A673 (cell line): Measurements from ENCODE around the gene CHMP3. TPM values are rescaled to one million over a fixed set of nuclear protein-coding genes. Genes with fewer than 3 reads are reported as not detected.

Experiments
- BruUV-seq: library from RNA; stranded (reverse); fragments of 400-500 nt; replicated peaks from 2 replicates; lab custom pipeline; 2021; lab: Mats Ljungman, UMichigan
- CTCF ChIA-PET: fragments of 300-600 bp; sonication (Branson Sonifier 250); formaldehyde crosslinking; loops from one replicate; lab custom pipeline; 2022; ENCODE audit warnings: antibody characterized with exemption; lab: Charles Lee
- POLR2A ChIA-PET: fragments of 300-600 bp; sonication (Branson Sonifier 250); formaldehyde crosslinking; loops from one replicate; lab custom pipeline; 2022; ENCODE audit warnings: antibody characterized with exemption; ENCODE audit not compliant: low non-redundant PET; lab: Charles Lee
- DNase-seq: peaks from one replicate; pipeline ENCODE4 v3.0.0-alpha.2; 2015; ENCODE audit warnings: low spot score
- H3K27ac ChIP-seq: fragments of 200-600 bp; sonication (generic); 2 replicates; pipeline ENCODE4 v1.5.1; 2016; ENCODE audit warnings: mixed run types, low read depth, mild to moderate bottlenecking, mixed read lengths, antibody characterized with exemption, low read length; ENCODE audit not compliant: poor library complexity, severe bottlenecking
- H3K27me3 ChIP-seq: fragments of 200-600 bp; sonication (generic); replicated peaks from 2 replicates; pipeline ENCODE4 v1.6.1; 2017; ENCODE audit warnings: mixed run types, low read depth, mild to moderate bottlenecking, mixed read lengths, antibody characterized with exemption, low read length; ENCODE audit not compliant: insufficient read depth, poor library complexity
- H3K36me3 ChIP-seq: fragments of 200-600 bp; sonication (generic); 2 replicates; pipeline ENCODE4 v1.6.1; 2016; ENCODE audit warnings: mixed run types, mild to moderate bottlenecking, mixed read lengths, antibody characterized with exemption, low read length; ENCODE audit not compliant: insufficient read depth, poor library complexity, severe bottlenecking
- H3K4me1 ChIP-seq: fragments of 200-600 bp; sonication (generic); 2 replicates; pipeline ENCODE4 v1.6.1; 2017; ENCODE audit warnings: mixed run types, mild to moderate bottlenecking, mixed read lengths, antibody characterized with exemption, low read length; ENCODE audit not compliant: insufficient read depth, poor library complexity, severe bottlenecking
- H3K4me3 ChIP-seq: fragments of 200-600 bp; sonication (generic); 2 replicates; pipeline ENCODE4 v1.5.1; 2016; ENCODE audit warnings: low read depth, mixed run types, mild to moderate bottlenecking, mixed read lengths, low read length; ENCODE audit not compliant: poor library complexity, severe bottlenecking
- H3K9me3 ChIP-seq: fragments of 200-600 bp; sonication (generic); 2 replicates; pipeline ENCODE4 v1.6.1; 2016; ENCODE audit warnings: mixed run types, low read depth, mild to moderate bottlenecking, mixed read lengths, antibody characterized with exemption, low read length; ENCODE audit not compliant: poor library complexity, severe bottlenecking
- EZH2 ChIP-seq: fragments of 200-600 bp; sonication (generic); IDR thresholded peaks from 2 replicates; pipeline ENCODE4 v1.6.1; 2017; ENCODE audit warnings: borderline replicate concordance, low read depth, mild to moderate bottlenecking, mixed read lengths, antibody characterized with exemption, low read length; ENCODE audit not compliant: poor library complexity, severe bottlenecking
- intact Hi-C: fragments of 100-400 bp; cut with micrococcal nuclease; formaldehyde crosslinking; loops from one replicate; pipeline ENCODE4 v1.10.0; 2022; ENCODE audit not compliant: unreplicated experiment
- total RNA-seq: library from RNA; stranded (reverse); gene quantifications from 2 replicates; pipeline ENCODE4 v1.2.3, GENCODE V29; 2021
- TF ChIP-seq, protein P1 (sequence below): fragments of 300-800, 200-600 bp; sonication (generic); conservative IDR thresholded peaks from 2 replicates; pipeline ENCODE4 v1.5.1; 2017; ENCODE audit warnings: low read depth, mild to moderate bottlenecking, antibody characterized with exemption, low read length, moderate library complexity, mixed read lengths

CHMP3 gene
- total RNA-seq, 1 experiment from 2014 or later, result 87.5 TPM

- H3K4me1 ChIP-seq, result no peaks in the 10 kb centered on the region
- intact Hi-C loops, result no loop called here
- CTCF ChIA-PET, result no interaction called here
- no peak for TF ChIP-seq EZH2
- H3K27me3 ChIP-seq, result no peaks in the 10 kb centered on the region
- POLR2A ChIA-PET, result interaction anchor here (0.5 kb wide), 1 partner anchor 27 kb away, joined by 8 read pairs; no protein-coding TSS in a partner anchor
- DNase-seq, result no peak
- no peak overlapping the region for H3K27ac ChIP-seq
- H3K36me3 ChIP-seq, result peaks cover 90% of the 10 kb centered on the region
- H3K4me3 ChIP-seq, result no peak overlapping the region
- BruUV-seq, result no TSS peak
- H3K9me3 ChIP-seq, result no peaks in the 10 kb centered on the region
Observed at GRCh38 chr2:86488561-86489250, 74.5 kb downstream of the CHMP3 start.

- Histone ChIP-seq H3K36me3 (peaks cover 91% of the 10 kb centered on the region), H3K9me3 (no peaks in the 10 kb centered on the region), H3K27ac (no peak overlapping the region), H3K4me3 (no peak overlapping the region), H3K27me3 (no peaks in the 10 kb centered on the region), H3K4me1 (no peaks in the 10 kb centered on the region)
- TF ChIP-seq, protein P1, sequence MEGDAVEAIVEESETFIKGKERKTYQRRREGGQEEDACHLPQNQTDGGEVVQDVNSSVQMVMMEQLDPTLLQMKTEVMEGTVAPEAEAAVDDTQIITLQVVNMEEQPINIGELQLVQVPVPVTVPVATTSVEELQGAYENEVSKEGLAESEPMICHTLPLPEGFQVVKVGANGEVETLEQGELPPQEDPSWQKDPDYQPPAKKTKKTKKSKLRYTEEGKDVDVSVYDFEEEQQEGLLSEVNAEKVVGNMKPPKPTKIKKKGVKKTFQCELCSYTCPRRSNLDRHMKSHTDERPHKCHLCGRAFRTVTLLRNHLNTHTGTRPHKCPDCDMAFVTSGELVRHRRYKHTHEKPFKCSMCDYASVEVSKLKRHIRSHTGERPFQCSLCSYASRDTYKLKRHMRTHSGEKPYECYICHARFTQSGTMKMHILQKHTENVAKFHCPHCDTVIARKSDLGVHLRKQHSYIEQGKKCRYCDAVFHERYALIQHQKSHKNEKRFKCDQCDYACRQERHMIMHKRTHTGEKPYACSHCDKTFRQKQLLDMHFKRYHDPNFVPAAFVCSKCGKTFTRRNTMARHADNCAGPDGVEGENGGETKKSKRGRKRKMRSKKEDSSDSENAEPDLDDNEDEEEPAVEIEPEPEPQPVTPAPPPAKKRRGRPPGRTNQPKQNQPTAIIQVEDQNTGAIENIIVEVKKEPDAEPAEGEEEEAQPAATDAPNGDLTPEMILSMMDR, result no peak
- no peak for TF ChIP-seq EZH2
- POLR2A ChIA-PET, result no interaction called here
- CTCF ChIA-PET, result no interaction called here
- DNase-seq, result no peak
- BruUV-seq, result no TSS peak
- intact Hi-C loops, result no loop called here
Observed at GRCh38 chr2:86487062-86487461, 76.2 kb downstream of the CHMP3 start.

- Histone ChIP-seq H3K27ac (no peak overlapping the region), H3K9me3 (no peaks in the 10 kb centered on the region), H3K4me3 (no peak overlapping the region), H3K4me1 (no peaks in the 10 kb centered on the region), H3K36me3 (peaks cover 91% of the 10 kb centered on the region), H3K27me3 (no peaks in the 10 kb centered on the region)
- intact Hi-C loops, result no loop called here
- ChIA-PET POLR2A (no interaction called here), CTCF (no interaction called here)
- TF ChIP-seq EZH2, result no peak
- TF ChIP-seq, protein P1, result no peak
- DNase-seq, result no peak
- no TSS peak for BruUV-seq
Observed at GRCh38 chr2:86485802-86486201, 77.4 kb downstream of the CHMP3 start.
